ENCODE measurements around the gene PTPRK.

The PTPRK gene

DNA sequence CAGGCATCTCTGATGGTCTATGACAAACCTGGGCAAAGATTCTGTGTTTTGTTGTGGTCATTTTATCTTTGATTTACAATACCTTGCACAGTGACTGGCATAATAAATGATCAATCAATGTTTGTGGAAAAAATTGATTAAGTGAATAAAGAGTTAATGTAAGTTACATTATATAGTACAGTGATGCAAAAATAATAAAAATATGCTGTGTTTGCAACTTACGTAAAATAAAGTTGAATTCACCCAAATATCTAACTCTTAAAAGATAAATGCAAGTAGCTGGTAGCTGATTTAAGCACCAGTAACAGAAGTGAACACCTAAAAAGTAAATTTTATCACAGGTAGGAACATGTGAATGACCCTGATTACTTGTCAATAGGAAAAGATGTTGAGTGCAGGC is 443.6 kb downstream of the PTPRK start:
- CTCF ChIA-PET: no interaction called here
- DNase-seq (ENCODE audit: extremely low spot score): no peak
- POLR2A ChIA-PET: no interaction called here
- TF ChIP-seq FOXA1 (IDR thresholded peaks at IDR 0.05): no peak
- no peak for TF ChIP-seq HDGF (IDR thresholded peaks at IDR 0.05; ENCODE audit: borderline replicate concordance)
- TF ChIP-seq ZNF384 (IDR thresholded peaks at IDR 0.05): no peak
- TF ChIP-seq TARDBP (IDR thresholded peaks at IDR 0.05): no peak
- TF ChIP-seq FOXM1 (IDR thresholded peaks at IDR 0.05; ENCODE audit: borderline replicate concordance): no peak
- no peak for TF ChIP-seq SUZ12 (IDR thresholded peaks at IDR 0.05)
- no peak for TF ChIP-seq BHLHE40 (IDR thresholded peaks at IDR 0.05; ENCODE audit: borderline replicate concordance)

DNA sequence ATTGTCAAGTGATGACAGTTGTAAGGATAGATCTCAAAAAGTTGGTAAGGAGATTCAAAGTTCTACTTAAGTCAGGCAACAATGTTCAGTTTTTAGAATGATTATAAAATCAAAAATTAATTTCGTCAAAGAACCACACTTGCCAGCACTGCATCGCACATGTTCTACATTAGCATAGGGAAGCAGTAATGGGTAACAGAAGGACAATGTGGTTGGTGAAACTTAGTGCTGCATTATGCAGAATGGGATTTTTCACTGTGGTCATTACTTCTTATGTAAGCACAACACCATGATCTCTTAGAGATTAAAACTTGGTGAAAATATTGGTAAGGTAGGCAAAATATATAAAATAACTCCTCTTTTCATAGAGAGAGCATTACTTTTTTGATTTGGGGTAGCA is 445.8 kb downstream of the PTPRK start:
- no peak for TF ChIP-seq CTBP1 (IDR thresholded peaks at IDR 0.05; ENCODE audit: borderline replicate concordance)
- TF ChIP-seq SP1 (IDR thresholded peaks at IDR 0.05): no peak
- no peak for TF ChIP-seq FOXK2 (IDR thresholded peaks at IDR 0.05)
- TF ChIP-seq LEF1 (IDR thresholded peaks at IDR 0.05; ENCODE audit: borderline replicate concordance): no peak
- no peak for TF ChIP-seq FOXA1 (IDR thresholded peaks at IDR 0.05)
- ChIA-PET POLR2A (no interaction called here), CTCF (no interaction called here)
- no peak for DNase-seq (ENCODE audit: extremely low spot score)

DNA sequence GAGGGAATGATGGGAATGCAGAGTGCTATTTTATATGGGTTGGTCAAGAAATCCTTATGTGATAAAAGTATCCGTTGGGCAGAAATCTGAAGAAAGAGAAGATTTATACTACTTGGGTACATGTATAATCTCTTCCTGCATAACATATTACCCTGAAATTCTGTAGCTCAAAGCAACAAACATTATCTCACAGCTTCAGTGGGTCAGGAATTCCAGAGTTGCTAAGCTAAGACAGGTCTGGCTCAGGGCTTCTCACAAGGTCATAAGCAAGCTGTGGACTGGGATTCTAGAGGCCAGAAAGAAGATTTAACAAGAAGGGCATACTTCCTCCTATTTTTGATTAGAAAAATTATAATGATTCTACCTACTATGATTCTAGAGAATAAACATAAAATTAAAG is 447.0 kb downstream of the PTPRK start:
- ChIA-PET POLR2A (no interaction called here), CTCF (no interaction called here)
- DNase-seq (ENCODE audit: extremely low spot score): no peak
- TF ChIP-seq ZNF384 (IDR thresholded peaks at IDR 0.05) (no peak), FOXM1 (IDR thresholded peaks at IDR 0.05; ENCODE audit: borderline replicate concordance) (no peak), SP1 (IDR thresholded peaks at IDR 0.05) (no peak), BHLHE40 (IDR thresholded peaks at IDR 0.05; ENCODE audit: borderline replicate concordance) (no peak), NFRKB (IDR thresholded peaks at IDR 0.05) (no peak), ARNT (IDR thresholded peaks at IDR 0.05) (no peak), SUZ12 (IDR thresholded peaks at IDR 0.05) (no peak), L3MBTL2 (conservative IDR thresholded peaks at IDR 0.05) (no peak), CTBP1 (IDR thresholded peaks at IDR 0.05; ENCODE audit: borderline replicate concordance) (no peak), FOXA1 (IDR thresholded peaks at IDR 0.05) (no peak), HDGF (IDR thresholded peaks at IDR 0.05; ENCODE audit: borderline replicate concordance) (no peak), FOXK2 (IDR thresholded peaks at IDR 0.05) (no peak), LEF1 (IDR thresholded peaks at IDR 0.05; ENCODE audit: borderline replicate concordance) (no peak), TARDBP (IDR thresholded peaks at IDR 0.05) (no peak), ELF4 (IDR thresholded peaks at IDR 0.05) (no peak)
- TF ChIP-seq, protein P1, sequence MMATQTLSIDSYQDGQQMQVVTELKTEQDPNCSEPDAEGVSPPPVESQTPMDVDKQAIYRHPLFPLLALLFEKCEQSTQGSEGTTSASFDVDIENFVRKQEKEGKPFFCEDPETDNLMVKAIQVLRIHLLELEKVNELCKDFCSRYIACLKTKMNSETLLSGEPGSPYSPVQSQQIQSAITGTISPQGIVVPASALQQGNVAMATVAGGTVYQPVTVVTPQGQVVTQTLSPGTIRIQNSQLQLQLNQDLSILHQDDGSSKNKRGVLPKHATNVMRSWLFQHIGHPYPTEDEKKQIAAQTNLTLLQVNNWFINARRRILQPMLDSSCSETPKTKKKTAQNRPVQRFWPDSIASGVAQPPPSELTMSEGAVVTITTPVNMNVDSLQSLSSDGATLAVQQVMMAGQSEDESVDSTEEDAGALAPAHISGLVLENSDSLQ (IDR thresholded peaks at IDR 0.05): no peak

DNA sequence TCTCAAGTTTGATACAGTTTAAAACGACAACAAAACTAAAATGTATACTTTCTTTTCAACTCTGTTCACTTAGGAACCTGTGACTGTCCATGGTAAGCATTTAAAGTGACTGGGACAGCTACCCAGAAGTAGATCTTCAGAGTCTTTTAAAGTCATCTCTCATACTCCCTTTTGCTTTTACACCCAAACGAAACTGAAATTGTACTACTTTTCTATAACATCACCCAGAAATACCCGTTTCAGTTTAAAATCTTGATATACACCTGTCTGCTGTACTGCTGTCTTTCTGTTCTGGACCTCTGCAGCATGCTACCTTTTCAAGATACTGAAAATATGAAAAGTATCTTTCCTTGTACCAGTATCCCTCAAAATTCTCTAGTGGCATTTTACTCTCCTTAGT is 449.2 kb downstream of the PTPRK start:
- ChIA-PET POLR2A (no interaction called here), CTCF (no interaction called here)
- TF ChIP-seq NFRKB (IDR thresholded peaks at IDR 0.05): no peak
- no peak for TF ChIP-seq FOXK2 (IDR thresholded peaks at IDR 0.05)
- TF ChIP-seq, protein P1 (IDR thresholded peaks at IDR 0.05): no peak
- no peak for TF ChIP-seq LEF1 (IDR thresholded peaks at IDR 0.05; ENCODE audit: borderline replicate concordance)
- no peak for TF ChIP-seq L3MBTL2 (conservative IDR thresholded peaks at IDR 0.05)
- no peak for TF ChIP-seq HDGF (IDR thresholded peaks at IDR 0.05; ENCODE audit: borderline replicate concordance)
- TF ChIP-seq BHLHE40 (IDR thresholded peaks at IDR 0.05; ENCODE audit: borderline replicate concordance): no peak
- TF ChIP-seq FOXM1 (IDR thresholded peaks at IDR 0.05; ENCODE audit: borderline replicate concordance): no peak
- no peak for TF ChIP-seq SUZ12 (IDR thresholded peaks at IDR 0.05)
- no peak for TF ChIP-seq ELF4 (IDR thresholded peaks at IDR 0.05)
- no peak for TF ChIP-seq TARDBP (IDR thresholded peaks at IDR 0.05)
- TF ChIP-seq ZNF384 (IDR thresholded peaks at IDR 0.05): no peak
- no peak for TF ChIP-seq CTBP1 (IDR thresholded peaks at IDR 0.05; ENCODE audit: borderline replicate concordance)
- no peak for TF ChIP-seq ARNT (IDR thresholded peaks at IDR 0.05)
- TF ChIP-seq SP1 (IDR thresholded peaks at IDR 0.05): no peak
- TF ChIP-seq FOXA1 (IDR thresholded peaks at IDR 0.05): no peak
- DNase-seq (ENCODE audit: extremely low spot score): no peak

DNA sequence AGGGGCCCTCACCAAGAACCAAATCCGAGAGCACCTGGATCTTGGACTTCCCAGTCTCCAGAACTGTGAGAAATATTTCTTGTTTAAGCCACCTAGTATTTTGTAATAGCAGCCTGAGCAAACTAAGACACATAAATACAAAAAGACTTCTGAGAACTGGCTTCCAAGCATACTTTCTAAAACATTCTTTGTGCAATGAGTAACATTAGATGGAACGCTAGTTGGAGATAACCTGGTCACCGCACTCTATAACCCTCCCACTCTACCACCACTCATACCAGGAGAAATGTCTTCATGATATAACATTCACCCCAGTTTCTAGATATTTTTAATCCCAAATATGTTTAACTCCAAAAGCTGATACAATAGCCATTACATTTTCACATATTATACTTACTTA is 450.0 kb downstream of the PTPRK start:
- ChIA-PET POLR2A (no interaction called here), CTCF (no interaction called here)
- TF ChIP-seq TARDBP (IDR thresholded peaks at IDR 0.05): no peak
- no peak for TF ChIP-seq BHLHE40 (IDR thresholded peaks at IDR 0.05; ENCODE audit: borderline replicate concordance)
- no peak for TF ChIP-seq FOXM1 (IDR thresholded peaks at IDR 0.05; ENCODE audit: borderline replicate concordance)
- TF ChIP-seq ELF4 (IDR thresholded peaks at IDR 0.05): no peak
- no peak for TF ChIP-seq LEF1 (IDR thresholded peaks at IDR 0.05; ENCODE audit: borderline replicate concordance)
- no peak for TF ChIP-seq CTBP1 (IDR thresholded peaks at IDR 0.05; ENCODE audit: borderline replicate concordance)
- no peak for TF ChIP-seq L3MBTL2 (conservative IDR thresholded peaks at IDR 0.05)
- TF ChIP-seq FOXA1 (IDR thresholded peaks at IDR 0.05): no peak
- no peak for TF ChIP-seq SUZ12 (IDR thresholded peaks at IDR 0.05)
- TF ChIP-seq, protein P1 (IDR thresholded peaks at IDR 0.05): no peak
- TF ChIP-seq FOXK2 (IDR thresholded peaks at IDR 0.05): no peak
- TF ChIP-seq ZNF384 (IDR thresholded peaks at IDR 0.05): no peak
- no peak for TF ChIP-seq NFRKB (IDR thresholded peaks at IDR 0.05)
- no peak for DNase-seq (ENCODE audit: extremely low spot score)

DNA sequence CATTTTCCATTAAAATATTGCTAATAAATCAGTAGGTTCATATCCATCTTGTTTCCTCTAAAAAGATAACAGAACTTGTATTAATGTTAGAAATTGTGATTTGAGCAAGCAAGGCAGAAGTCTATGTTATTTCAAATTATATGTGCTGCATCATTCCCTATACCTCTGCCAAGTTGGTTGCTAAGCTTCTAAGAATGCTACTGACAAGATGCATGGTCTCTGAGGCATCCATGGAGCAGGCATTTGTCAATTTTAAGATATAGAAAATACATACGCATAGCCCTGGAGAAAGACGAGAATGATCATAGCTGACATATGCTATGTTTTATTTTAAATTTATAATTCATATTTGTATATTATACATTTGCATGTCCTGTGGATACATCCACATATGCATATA is 451.2 kb downstream of the PTPRK start:
- POLR2A ChIA-PET: no interaction called here
- CTCF ChIA-PET: no interaction called here
- DNase-seq (ENCODE audit: extremely low spot score): no peak
- no peak for TF ChIP-seq ELF4 (IDR thresholded peaks at IDR 0.05)
- TF ChIP-seq ZNF384 (IDR thresholded peaks at IDR 0.05): no peak
- TF ChIP-seq TARDBP (IDR thresholded peaks at IDR 0.05): no peak
- TF ChIP-seq FOXM1 (IDR thresholded peaks at IDR 0.05; ENCODE audit: borderline replicate concordance): no peak
- no peak for TF ChIP-seq NFRKB (IDR thresholded peaks at IDR 0.05)
- TF ChIP-seq, protein P1 (IDR thresholded peaks at IDR 0.05): no peak

Data from HEK293T (cell line).